ENCODE data around the gene CEACAM19.

The CEACAM19 gene

DNA sequence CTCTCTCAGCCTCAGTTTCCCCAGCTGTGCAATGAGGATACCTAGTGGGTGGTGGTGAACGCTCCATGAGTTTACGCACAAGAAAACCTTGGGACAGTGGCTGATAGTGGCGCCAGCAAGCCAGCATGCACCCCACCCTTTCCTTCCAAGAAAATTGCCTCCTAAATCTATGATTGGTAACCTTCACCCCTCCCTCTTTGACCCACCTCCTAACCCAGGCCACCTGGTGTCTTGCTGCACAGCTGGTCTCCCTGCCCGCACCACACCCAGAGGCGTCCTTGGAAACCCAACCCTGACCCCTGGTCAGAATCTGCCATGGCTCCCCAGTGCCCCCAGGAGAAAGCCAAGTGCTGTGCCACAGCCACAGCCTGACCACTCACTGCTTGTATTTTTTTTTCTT, 54.4 kb downstream of the CEACAM19 start:
- no peak for DNase-seq

DNA sequence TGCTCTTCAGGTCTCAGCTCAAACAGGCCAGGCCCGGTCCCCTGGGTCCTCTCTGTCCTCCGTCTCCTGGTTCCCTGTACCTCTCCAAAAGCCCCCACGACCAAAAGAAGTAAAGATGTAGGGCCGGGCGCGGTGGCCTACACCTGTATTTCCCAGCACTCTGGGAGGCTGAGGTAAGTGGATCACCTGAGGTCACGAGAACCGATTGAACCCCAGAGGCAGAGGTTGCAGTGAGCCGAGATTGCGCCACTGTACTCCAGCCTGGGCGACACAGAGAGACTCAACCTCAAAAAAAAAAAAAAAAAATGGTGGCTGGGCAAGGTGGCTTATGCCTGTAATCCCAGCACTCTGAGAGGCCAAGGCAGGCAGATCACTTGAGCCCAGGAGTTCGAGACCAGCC, 55.2 kb downstream of the CEACAM19 start:
- no peak for DNase-seq

DNA sequence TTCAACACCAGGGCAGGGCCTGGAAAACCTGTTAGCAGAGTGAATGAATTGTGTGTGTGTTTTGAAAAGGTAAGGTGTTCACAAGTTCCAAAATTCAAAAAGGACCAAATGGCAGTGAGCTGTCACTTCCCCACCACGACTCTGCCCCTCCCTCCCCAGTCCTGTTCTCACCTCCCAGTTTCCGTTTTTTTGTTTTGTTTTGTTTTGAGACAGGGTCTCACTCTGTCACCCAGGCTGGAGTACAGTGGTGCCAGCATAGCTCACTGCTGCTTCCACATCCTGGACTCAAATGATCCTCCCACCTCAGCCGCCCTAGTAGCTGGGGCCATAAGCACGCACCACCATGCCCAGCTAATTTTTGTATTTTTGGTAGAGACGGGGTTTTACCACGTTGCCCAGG, 56.9 kb downstream of the CEACAM19 start:
- DNase-seq, result no peak

DNA sequence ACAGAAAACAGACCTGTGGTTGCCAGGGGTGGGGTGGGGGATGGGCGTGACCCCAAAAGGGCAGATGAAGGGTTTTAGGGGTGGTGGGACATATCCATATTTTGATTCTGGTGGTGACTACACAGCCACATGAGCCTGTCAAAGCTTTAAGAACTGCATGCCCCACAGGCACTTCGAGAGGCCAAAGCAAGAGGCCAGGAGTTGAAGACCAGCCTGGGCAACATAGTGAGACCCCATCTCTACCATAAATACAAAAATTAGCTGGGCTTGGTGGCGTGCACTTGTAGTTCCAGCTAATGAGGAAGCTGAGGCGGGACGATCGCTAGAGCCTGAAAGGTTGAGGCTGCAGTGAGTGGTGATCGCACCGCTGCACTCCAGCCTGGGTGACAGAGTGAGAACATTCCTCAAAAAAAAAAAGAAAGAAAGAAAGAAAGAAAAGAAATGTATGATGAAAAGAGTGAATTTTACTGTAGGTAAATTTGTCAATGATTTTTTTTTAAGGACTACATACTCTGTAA, 58.3 kb downstream of the CEACAM19 start:
- DNase-seq, result no peak

- DNase-seq, result no peak
Measured at GRCh38 chr19:44731081-44731480, 59.8 kb downstream of the CEACAM19 start.

- no peak for DNase-seq
Measured at GRCh38 chr19:44731622-44732021, 60.3 kb downstream of the CEACAM19 start.

DNA sequence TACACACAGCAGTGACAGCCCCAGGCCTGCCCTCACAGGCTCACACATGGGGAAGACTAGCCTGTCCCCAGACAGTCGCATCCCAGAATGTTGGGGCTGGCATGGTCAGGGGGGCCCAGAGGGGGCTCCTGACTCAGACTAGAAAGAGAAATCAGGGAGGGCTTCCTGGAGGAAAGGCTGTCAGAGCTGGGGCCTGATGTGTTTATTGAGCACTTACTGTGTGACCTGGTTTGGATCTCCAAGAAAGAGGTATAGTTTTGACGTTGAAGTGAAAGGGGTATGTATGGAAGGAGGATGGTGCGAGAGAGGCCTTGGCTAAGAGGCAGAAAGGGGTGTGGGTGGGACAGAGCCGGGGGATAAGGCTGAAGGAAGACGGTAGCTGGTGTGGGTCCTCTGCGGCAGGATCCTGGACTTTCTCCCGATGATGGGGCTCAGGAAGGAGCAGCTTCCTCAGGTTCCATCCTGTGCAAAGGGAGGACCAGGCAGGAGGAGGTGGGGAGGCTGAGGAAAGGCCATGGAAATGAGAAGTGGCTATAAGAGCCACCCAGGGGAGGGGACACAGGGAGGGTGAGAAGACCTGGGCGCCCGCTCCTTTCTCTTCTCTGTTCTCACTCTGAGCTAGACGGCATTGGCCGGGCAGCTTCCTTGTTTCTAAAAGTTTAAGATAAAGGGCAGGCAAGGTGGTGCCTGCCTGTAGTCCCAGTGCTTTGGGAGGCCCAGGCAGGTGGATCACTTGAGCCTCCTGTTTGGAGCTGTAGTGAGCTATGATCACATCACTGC, 61.1 kb downstream of the CEACAM19 start:
- no peak for DNase-seq
